ENCODE results near the gene NAE1. TPM values are rescaled to one million over a fixed set of nuclear protein-coding genes. Genes with fewer than 3 reads are reported as not detected.
"Not testable (repeated sequence)": the region's sequence is repeated elsewhere in the genome, so short reads cannot be mapped to it uniquely, and the experiment has no call there.

NAE1 gene
- total RNA-seq, 2 donors from 2014 or later = 86.7 to 110 TPM

DNA sequence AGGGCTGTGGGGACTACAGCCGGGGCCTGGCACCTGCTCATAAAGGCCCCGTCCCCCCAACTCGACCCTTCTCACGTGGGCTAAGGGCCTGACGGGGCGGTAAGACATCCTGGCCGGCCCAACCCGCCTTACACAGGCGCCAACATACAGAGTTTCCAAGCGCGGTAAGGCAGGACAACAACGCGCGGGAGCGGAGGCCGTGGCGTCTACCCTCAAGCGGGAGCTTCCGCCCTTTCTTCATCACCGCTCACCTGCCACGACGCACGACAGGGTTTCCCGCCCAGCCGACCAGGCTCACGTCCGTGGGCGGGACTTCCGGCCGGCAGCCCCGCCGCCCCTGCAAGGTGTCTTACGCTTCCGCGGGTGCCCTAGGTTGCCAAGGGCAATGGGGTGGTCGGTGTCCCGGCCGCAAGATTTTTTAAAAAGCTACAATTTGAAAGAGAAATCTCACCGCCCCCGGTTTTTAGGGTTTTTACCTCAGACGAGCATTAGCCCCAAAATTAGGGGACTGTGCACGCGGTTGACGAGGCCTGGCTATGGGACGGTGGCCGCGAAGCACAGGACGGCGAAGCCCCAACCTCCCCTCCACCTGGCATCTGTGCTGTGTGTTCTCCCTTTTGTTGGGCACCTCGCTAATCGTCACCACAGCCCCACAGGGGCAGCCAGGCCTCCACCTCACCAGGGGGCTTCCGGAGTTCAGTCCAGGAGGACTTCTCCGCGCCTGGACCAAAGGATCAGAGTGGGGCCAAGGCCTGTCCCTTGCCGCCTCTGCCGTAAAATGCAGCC lies 29.3 kb downstream of the NAE1 start, which contains the start of gene TERB1:
TERB1 (minus strand) TSS at position 265 of the 786 bp plus-strand sequence. CDS start 4,786 bp downstream, outside the sequence.
- no peak within 1 kb of the TSS for H3K4me3 Mint-ChIP-seq
- no peaks in the 10 kb centered on the region for H3K4me1 Mint-ChIP-seq
- no peak for ATAC-seq (replicated peaks)
- H3K27ac Mint-ChIP-seq = no peak within 1 kb of the TSS
- H3K27me3 Mint-ChIP-seq = no peaks in the 10 kb centered on the region
- H3K36me3 Mint-ChIP-seq (ENCODE audit: low read depth) = peaks cover 51% of the 10 kb centered on the region
- no peaks in the 10 kb centered on the region for H3K9me3 Mint-ChIP-seq

DNA sequence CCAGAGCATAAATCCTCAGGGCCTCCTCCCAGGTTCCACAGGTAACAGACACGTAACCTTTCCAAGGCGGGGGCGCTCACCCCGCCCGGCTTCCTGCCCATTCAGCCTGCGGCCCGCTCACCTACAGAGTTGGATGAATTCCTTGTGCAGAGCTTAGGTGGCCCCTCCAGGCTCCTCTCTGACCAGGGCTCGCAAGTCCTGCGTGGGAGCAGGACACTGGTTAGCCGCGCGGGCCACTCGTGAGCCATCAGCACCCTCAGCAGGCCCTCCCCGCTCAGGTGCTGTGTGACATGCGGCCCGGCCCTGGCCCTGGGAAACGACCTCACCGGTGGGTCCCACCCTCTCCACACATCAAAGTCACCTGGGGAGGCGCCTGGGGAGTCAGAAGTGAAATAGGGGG lies 29.9 kb downstream of the NAE1 start:
- ATAC-seq (replicated peaks) = no peak
- Mint-ChIP-seq H3K4me3 (no peak overlapping the region), H3K27me3 (no peaks in the 10 kb centered on the region), H3K27ac (no peak overlapping the region), H3K9me3 (no peaks in the 10 kb centered on the region), H3K4me1 (no peaks in the 10 kb centered on the region), H3K36me3 (ENCODE audit: low read depth) (peaks cover 44% of the 10 kb centered on the region)

DNA sequence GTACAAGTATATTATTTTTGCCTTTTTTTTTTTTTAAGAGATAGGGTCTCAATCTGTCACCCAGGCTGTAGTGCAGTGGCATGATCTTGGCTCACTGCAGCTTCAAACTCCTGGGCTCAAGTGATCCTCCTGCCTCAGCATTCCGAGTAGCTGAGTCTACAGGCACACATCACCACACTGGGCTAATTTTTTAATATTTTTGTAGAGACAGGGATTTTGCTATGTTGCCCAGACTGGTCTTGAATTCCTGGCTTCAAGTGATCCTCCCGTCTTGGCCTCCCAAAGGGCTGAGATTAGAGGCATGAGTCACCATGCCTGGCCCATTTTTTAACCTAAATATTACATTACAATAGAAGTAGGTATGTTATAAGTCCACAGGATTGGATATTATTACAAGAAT lies 32.6 kb downstream of the NAE1 start:
- no peak for ATAC-seq (replicated peaks)
- no peak overlapping the region for H3K27ac Mint-ChIP-seq
- no peak overlapping the region for H3K4me3 Mint-ChIP-seq
- H3K27me3 Mint-ChIP-seq = no peaks in the 10 kb centered on the region
- no peaks in the 10 kb centered on the region for H3K4me1 Mint-ChIP-seq
- no peaks in the 10 kb centered on the region for H3K9me3 Mint-ChIP-seq
- peaks cover 17% of the 10 kb centered on the region for H3K36me3 Mint-ChIP-seq (ENCODE audit: low read depth)

DNA sequence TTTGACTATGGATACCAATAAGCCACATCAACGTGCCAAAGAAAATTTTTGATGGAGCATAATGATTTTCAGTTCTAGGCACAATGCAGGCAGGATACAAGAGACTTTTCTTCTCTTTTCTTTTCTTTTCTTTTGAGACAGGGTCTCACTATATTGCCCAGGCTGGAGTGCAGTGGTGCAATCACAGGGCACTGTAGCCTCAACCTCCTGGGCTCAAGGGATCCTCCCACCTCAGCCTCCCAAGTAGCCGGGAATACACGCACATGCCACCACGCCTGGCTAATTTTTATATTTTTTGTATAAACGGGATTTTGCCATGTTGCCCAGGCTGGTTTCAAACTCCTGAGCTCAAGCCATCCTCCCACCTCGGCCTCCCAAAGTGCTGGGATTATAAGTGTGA lies 36.8 kb downstream of the NAE1 start:
- not testable (repeated sequence) for H3K27ac Mint-ChIP-seq; H3K4me1 Mint-ChIP-seq; H3K36me3 Mint-ChIP-seq (ENCODE audit: low read depth); ATAC-seq (replicated peaks); H3K27me3 Mint-ChIP-seq; H3K9me3 Mint-ChIP-seq; H3K4me3 Mint-ChIP-seq

DNA sequence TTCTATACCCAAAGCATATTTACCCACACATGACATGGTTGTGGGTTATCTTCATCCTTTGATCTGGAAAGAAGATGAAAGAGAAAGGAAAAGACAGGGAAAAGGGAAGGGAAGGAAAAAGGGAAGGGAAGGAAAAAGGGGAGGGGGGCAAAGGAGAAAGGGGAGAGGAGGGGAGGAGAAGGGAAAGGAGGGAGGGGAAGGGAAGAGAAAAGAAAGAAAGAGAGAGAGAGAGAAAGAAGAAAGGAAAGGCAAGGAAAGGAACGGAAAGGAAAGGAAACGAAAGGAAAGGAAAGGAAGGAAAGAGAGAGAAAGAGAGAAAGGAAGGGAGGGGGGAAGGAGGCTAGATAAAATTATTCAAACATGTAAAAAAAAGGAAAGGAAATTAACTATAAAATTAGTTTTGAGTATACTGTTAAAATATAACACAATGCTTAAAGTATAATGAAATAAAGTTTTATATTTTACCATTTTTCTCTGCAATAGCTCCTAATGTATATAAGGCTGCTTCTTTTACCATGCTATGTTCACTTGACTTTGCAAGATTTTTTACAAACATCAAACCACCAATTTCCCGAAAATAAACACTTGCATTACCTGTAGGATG lies 40.5 kb downstream of the NAE1 start:
- H3K27ac Mint-ChIP-seq = no peak overlapping the region
- H3K36me3 Mint-ChIP-seq (ENCODE audit: low read depth) = no peaks in the 10 kb centered on the region

DNA sequence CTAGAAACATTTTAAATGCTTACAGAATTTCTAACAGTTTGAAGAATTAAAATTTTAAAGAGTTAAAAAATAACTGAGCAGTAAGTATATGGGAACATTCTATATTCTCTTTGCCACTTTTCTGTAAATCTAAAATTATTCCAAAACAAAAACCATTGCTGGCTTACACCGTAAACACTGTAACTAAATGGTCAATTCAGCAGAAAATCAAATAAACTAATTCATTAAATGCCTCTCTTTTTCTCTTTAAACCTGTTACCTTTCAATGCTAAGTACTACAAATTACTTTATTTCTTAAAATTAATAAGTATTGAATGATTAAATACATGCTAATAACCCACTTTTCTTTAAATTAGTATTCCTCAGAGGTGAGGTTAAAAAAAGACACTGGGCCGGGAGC lies 43.3 kb downstream of the NAE1 start:
- no peaks in the 10 kb centered on the region for H3K9me3 Mint-ChIP-seq
- H3K4me1 Mint-ChIP-seq = no peaks in the 10 kb centered on the region
- no peak for ATAC-seq (replicated peaks)
- H3K27me3 Mint-ChIP-seq = no peaks in the 10 kb centered on the region
- no peak overlapping the region for H3K4me3 Mint-ChIP-seq
- no peak overlapping the region for H3K27ac Mint-ChIP-seq
- H3K36me3 Mint-ChIP-seq (ENCODE audit: low read depth) = no peaks in the 10 kb centered on the region

More for the DNA sequence above, 40.5 kb downstream of the NAE1 start:
- Mint-ChIP-seq H3K9me3 (no peaks in the 10 kb centered on the region), H3K4me1 (no peaks in the 10 kb centered on the region), H3K4me3 (no peak overlapping the region), H3K27me3 (no peaks in the 10 kb centered on the region)
- no peak for ATAC-seq (replicated peaks)

DNA sequence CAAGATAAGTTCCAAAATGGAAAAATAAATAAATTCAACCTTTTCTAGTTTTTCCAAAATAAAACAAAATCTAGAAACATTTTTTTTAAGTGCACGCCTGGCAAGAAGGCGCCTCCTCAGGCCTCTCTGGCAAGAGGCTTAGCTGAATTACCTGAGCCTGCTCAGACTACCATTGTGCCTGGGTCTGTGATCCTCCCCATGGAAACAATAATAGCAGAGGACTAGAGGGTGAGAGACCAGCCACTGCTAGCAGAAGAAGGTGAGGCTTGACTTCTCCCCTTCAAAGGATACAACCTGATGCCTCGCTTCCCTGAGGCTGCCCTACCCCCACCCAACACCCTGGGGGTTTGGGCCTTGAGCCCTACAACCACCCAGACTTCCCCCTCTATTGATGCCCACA lies 44.2 kb downstream of the NAE1 start:
- Mint-ChIP-seq H3K9me3 (no peaks in the 10 kb centered on the region), H3K27me3 (no peaks in the 10 kb centered on the region), H3K36me3 (ENCODE audit: low read depth) (no peaks in the 10 kb centered on the region), H3K4me3 (no peak overlapping the region), H3K4me1 (no peaks in the 10 kb centered on the region), H3K27ac (no peak overlapping the region)
- no peak for ATAC-seq (replicated peaks)

DNA sequence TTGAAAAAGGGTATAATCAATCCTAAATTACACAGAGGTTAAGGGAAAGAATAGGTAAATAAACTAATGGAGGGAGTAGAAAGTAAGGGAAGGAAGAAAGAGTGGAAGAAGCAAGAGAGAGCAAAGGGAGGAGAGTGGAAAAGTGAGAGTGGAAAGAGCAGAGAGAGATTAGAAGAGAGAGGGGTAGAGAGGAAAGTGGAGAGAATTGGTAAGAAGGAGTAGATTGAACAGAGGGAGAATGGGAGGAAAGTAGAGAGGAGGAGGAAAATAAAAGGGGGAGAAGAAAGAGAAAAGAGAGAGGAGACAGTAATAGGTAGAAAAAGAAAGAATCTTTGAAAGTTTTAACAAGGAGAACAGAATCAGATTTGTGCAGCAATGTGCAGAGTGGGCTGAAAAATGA lies 54.3 kb downstream of the NAE1 start:
- Mint-ChIP-seq H3K4me1 (no peaks in the 10 kb centered on the region), H3K9me3 (no peaks in the 10 kb centered on the region), H3K27me3 (no peaks in the 10 kb centered on the region), H3K27ac (no peak overlapping the region), H3K36me3 (ENCODE audit: low read depth) (no peaks in the 10 kb centered on the region), H3K4me3 (no peak overlapping the region)
- ATAC-seq (replicated peaks) = no peak

DNA sequence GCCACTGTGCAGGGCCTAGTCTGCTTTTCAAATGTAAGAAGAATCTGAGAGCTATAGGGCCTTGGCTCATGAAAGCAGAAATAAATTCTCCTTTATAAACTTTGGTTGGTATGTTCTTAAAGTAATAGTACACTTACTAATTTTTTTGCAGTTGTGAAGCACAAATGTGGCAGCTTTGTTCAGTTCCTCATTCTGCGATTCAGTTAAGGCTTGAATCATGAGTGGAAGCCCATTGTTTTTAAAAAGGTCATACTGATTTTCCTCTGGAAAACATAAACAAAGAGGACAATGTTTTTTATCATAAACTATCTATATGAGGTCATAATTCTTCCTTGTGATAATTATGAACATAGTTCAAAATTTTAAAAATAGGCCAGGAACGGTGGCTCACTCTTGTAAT lies 55.8 kb downstream of the NAE1 start:
- H3K27me3 Mint-ChIP-seq = no peaks in the 10 kb centered on the region

DNA sequence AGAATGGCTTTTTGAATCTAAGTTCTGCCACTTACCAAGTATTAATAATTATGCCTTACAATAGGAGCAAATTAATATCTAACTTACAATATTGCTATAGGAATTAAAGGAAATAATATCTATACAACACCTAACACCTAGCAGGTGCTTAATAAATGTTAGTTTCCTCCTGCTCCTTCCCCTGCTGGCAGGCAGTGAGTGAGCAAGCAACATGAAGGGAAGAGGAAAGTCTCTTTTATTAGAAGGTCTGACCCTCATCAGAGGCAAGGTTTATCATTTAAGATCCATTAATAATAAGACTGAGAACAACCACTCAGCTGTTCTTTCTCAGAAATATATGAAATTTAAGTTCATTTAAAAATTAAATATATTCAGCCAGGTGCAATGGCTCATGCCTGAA lies 72.7 kb downstream of the NAE1 start:
- Mint-ChIP-seq H3K4me1 (no peaks in the 10 kb centered on the region), H3K4me3 (no peak overlapping the region), H3K27ac (no peak overlapping the region), H3K36me3 (ENCODE audit: low read depth) (no peaks in the 10 kb centered on the region), H3K27me3 (peaks cover 5% of the 10 kb centered on the region), H3K9me3 (no peaks in the 10 kb centered on the region)
- ATAC-seq (replicated peaks) = no peak

More for the DNA sequence above, 55.8 kb downstream of the NAE1 start:
- Mint-ChIP-seq H3K4me3 (no peak overlapping the region), H3K4me1 (no peaks in the 10 kb centered on the region), H3K27ac (no peak overlapping the region), H3K9me3 (no peaks in the 10 kb centered on the region), H3K36me3 (ENCODE audit: low read depth) (no peaks in the 10 kb centered on the region)
- no peak for ATAC-seq (replicated peaks)

DNA sequence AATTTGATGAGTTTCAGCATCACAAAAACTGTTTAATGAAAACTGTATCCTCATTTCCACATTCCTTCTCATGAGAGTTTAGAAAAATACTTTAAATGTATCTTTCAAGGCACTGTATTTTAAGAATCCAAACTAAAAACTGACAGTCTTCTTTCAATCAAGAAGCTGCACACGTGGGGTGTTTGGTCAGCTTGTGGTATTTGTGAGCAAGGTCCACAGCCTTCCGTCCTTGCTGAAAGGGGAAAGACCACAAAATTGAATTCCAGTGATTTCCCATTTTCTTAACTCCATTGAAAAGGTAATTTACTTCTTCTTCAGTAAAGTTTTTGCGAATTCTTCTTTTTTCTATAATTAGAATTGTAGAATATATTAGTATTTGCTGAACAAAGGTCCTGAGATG lies 76.0 kb downstream of the NAE1 start:
- no peaks in the 10 kb centered on the region for H3K9me3 Mint-ChIP-seq
- no peak overlapping the region for H3K4me3 Mint-ChIP-seq
- peaks cover 8% of the 10 kb centered on the region for H3K36me3 Mint-ChIP-seq (ENCODE audit: low read depth)
- peaks cover 8% of the 10 kb centered on the region for H3K27me3 Mint-ChIP-seq
- ATAC-seq (replicated peaks) = no peak
- H3K4me1 Mint-ChIP-seq = peaks cover 12% of the 10 kb centered on the region
- no peak overlapping the region for H3K27ac Mint-ChIP-seq

DNA sequence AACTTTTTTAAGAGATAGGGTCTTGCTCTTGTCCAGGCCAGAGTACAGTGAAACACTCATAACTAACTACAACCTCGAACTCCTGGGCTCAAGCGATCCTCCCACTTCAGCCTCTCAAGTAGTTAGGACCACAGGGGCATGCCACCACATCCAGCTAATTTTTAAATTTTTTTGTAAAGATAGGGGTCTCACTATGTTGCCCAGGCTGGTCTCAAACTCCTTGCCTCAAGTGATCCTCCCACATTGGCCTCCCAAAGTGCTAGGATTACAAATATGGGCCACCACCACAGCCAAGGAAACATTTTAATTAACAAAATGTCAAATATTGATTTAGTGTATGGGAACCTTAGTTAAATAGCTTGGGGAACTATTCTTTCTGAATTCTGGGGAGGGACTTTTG lies 76.6 kb downstream of the NAE1 start:
- no peak for ATAC-seq (replicated peaks)
- H3K36me3 Mint-ChIP-seq (ENCODE audit: low read depth) = peaks cover 14% of the 10 kb centered on the region
- no peaks in the 10 kb centered on the region for H3K9me3 Mint-ChIP-seq
- peaks cover 18% of the 10 kb centered on the region for H3K4me1 Mint-ChIP-seq
- H3K4me3 Mint-ChIP-seq = no peak overlapping the region
- peaks cover 8% of the 10 kb centered on the region for H3K27me3 Mint-ChIP-seq
- no peak overlapping the region for H3K27ac Mint-ChIP-seq

DNA sequence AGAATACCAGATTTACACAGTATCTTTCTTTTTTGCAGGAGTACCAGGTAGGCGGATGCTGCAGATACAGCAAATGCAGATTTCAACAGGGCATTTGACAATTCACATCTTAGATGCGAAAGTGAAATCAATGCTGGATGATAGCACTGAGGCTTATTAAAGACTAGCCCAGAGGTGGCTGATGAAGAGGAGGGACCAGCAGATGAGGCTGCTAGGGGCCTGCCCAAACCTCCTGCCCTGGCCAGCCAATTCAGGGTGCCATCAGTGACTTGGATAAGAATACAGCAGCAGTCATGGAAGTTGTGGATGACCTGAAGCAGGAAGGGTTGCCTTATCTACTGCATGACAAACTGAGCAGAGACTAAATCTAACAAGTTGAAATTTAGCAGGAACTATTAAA lies 77.8 kb downstream of the NAE1 start:
- ATAC-seq (replicated peaks) = no peak
- H3K27ac Mint-ChIP-seq = no peak overlapping the region
- peaks cover 27% of the 10 kb centered on the region for H3K36me3 Mint-ChIP-seq (ENCODE audit: low read depth)
- H3K27me3 Mint-ChIP-seq = peaks cover 8% of the 10 kb centered on the region
- peaks cover 27% of the 10 kb centered on the region for H3K4me1 Mint-ChIP-seq
- H3K4me3 Mint-ChIP-seq = no peak overlapping the region
- no peaks in the 10 kb centered on the region for H3K9me3 Mint-ChIP-seq
